NB4 (cell line): Measurements from ENCODE around the gene C1QTNF1.

Experiments
- DNase-seq: peaks from one replicate; pipeline ENCODE4 v3.0.0; 2010; ENCODE audit warnings: low read depth
- H3K4me3 ChIP-seq: one replicate; pipeline ENCODE4 v1.5.1; 2011; ENCODE audit warnings: mild to moderate bottlenecking, low read depth, low read length, moderate library complexity
- MYC ChIP-seq: IDR thresholded peaks from 2 replicates; pipeline ENCODE4 v1.6.1; 2011; ENCODE audit warnings: low read depth, low read length
- POLR2A ChIP-seq: IDR thresholded peaks from 2 replicates; pipeline ENCODE4 v1.6.1; 2011; ENCODE audit warnings: mild to moderate bottlenecking; ENCODE audit not compliant: insufficient read length; ENCODE audit errors: extremely low read depth
- TF ChIP-seq, protein P1 (sequence below): IDR thresholded peaks from 2 replicates; pipeline ENCODE4 v1.6.1; 2011; ENCODE audit warnings: low read depth, low read length
- TF ChIP-seq, protein P2 (sequence below): IDR thresholded peaks from one replicate; pipeline ENCODE4 v1.5.1; 2012; ENCODE audit warnings: low read depth, low read length

C1QTNF1 gene, protein sequence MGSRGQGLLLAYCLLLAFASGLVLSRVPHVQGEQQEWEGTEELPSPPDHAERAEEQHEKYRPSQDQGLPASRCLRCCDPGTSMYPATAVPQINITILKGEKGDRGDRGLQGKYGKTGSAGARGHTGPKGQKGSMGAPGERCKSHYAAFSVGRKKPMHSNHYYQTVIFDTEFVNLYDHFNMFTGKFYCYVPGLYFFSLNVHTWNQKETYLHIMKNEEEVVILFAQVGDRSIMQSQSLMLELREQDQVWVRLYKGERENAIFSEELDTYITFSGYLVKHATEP

DNA sequence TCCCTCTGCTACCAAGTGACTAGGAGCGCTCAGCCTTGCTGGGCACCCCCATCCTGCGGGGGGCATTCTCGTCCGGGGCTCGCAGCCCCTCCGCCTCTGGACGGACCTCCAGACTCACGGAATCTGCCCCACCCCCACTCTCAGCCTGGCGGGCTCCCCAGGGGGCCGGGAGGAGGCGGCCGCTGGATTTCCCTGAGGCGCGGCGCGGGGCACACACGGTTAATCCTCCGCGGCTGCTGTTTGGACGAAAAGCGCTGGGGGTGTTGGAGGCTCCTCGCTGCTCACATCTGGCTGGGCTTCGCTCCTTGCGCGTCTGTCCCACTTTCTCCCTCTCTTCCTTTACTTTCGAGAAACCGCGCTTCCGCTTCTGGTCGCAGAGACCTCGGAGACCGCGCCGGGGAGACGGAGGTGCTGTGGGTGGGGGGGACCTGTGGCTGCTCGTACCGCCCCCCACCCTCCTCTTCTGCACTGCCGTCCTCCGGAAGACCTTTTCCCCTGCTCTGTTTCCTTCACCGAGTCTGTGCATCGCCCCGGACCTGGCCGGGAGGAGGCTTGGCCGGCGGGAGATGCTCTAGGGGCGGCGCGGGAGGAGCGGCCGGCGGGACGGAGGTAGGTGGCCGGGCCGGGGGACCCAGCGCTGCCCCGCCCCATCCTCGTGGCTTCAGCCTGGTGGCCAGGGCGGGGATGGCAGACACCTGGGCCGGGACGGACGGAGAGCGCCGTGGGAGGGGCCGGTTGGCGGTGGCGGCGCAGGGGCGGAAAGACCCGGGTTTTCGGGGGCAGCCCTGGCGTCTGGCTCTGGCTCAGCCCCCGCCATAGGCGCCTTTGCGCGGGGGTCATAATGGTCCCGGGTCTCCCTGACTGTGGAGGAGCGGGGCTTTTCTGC is at the start of gene C1QTNF1:
TSS of gene C1QTNF1 (plus strand) at position 284 of the 886 bp plus-strand sequence. CDS start 19,800 bp downstream, outside the sequence.
- H3K4me3 ChIP-seq, result no peak within 1 kb of the TSS
- peak; percentile 23 for DNase-seq
- TF ChIP-seq, protein P1, sequence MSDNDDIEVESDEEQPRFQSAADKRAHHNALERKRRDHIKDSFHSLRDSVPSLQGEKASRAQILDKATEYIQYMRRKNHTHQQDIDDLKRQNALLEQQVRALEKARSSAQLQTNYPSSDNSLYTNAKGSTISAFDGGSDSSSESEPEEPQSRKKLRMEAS, result no peak
- no peak for TF ChIP-seq POLR2A
- no peak for TF ChIP-seq MYC
- TF ChIP-seq, protein P2, sequence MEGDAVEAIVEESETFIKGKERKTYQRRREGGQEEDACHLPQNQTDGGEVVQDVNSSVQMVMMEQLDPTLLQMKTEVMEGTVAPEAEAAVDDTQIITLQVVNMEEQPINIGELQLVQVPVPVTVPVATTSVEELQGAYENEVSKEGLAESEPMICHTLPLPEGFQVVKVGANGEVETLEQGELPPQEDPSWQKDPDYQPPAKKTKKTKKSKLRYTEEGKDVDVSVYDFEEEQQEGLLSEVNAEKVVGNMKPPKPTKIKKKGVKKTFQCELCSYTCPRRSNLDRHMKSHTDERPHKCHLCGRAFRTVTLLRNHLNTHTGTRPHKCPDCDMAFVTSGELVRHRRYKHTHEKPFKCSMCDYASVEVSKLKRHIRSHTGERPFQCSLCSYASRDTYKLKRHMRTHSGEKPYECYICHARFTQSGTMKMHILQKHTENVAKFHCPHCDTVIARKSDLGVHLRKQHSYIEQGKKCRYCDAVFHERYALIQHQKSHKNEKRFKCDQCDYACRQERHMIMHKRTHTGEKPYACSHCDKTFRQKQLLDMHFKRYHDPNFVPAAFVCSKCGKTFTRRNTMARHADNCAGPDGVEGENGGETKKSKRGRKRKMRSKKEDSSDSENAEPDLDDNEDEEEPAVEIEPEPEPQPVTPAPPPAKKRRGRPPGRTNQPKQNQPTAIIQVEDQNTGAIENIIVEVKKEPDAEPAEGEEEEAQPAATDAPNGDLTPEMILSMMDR, result no peak

- no peak overlapping the region for H3K4me3 ChIP-seq
- no peak for TF ChIP-seq POLR2A
- TF ChIP-seq, protein P1, result no peak
- TF ChIP-seq MYC, result no peak
- TF ChIP-seq, protein P2, result no peak
- DNase-seq, result peak; percentile 57
Observed at GRCh38 chr17:78974635-78975591, 49.1 kb upstream of the C1QTNF1 start.

DNA sequence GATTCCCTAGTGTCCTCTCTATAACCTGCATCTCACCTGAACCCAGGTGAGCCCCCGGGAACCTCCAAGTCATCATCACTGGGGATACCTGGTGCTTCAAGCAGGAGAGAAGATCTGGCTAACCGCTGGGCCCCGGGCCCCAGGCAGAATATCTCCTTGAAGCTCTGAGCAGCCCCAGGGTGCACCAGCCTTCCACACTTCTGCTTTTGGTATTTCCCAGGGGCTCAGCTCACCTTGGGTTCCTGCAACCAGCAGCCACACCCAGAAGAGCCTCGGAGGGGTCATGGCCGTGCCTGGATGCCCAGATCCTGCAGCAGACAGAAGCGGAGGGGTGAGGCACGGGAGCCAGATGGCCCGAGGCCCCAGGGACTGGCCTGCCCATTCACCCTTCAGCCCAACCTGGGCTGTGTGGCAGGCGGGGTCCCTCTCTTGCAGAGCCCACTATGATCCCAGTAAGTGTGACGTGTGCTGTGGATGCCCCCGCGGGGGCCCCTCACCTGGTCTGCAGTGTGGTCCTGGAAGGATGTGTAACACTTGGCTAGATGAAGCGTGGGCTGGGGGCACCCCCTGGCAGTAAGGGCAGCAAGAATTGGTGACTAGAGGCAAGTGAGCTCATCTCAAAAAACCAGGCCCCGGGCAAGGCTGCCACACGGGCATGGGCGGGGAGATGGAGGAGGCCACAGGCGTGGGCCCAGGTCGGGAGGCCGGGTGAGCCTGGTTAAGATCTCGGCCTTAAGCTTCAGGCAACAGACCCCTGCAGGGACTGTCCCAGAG is 46.9 kb upstream of the C1QTNF1 start:
- no peak overlapping the region for H3K4me3 ChIP-seq
- TF ChIP-seq, protein P2, result no peak
- TF ChIP-seq, protein P1, result no peak
- no peak for TF ChIP-seq POLR2A
- TF ChIP-seq MYC, result no peak
- peak; percentile 19 for DNase-seq

DNA sequence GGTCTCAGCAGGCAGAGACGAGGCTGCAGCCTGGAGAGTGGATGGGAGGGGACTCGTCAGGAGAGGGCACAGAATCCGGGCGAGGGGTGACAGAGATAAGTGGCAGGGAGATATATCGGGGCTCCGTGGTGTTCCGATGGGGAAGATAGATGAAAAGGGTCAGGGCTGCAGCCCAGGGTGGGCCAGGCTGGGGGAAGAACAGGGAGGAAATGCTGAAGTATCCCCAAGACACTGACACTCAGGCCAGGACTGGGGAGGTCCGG is 46.4 kb upstream of the C1QTNF1 start:
- TF ChIP-seq MYC (no peak), POLR2A (no peak)
- TF ChIP-seq, protein P1, result no peak
- TF ChIP-seq, protein P2, result no peak
- no peak overlapping the region for H3K4me3 ChIP-seq
- no peak for DNase-seq
